Loucy (cell line): Measurements from ENCODE around the gene MIA2.

Experiments
- H2AFZ ChIP-seq: fragments of 200-600 bp; sonication (generic); 2 replicates; pipeline ENCODE4 v1.6.0; 2016; ENCODE audit warnings: antibody characterized with exemption, mild to moderate bottlenecking, low read length, moderate library complexity
- H3F3A ChIP-seq: fragments of 200-600 bp; 2 replicates; pipeline ENCODE4 v1.6.0; 2016; ENCODE audit warnings: antibody characterized with exemption, low read depth, mild to moderate bottlenecking
- H3K27me3 ChIP-seq: fragments of 200-600 bp; sonication (generic); 2 replicates; pipeline ENCODE4 v1.6.1; 2014; ENCODE audit warnings: low read length, mild to moderate bottlenecking; ENCODE audit not compliant: insufficient read depth, poor library complexity, severe bottlenecking
- H3K36me3 ChIP-seq: fragments of 200-600 bp; sonication (generic); 2 replicates; pipeline ENCODE4 v1.6.1; 2016; ENCODE audit warnings: low read length; ENCODE audit not compliant: insufficient read depth
- H3K4me1 ChIP-seq: fragments of 200-600 bp; sonication (generic); 2 replicates; pipeline ENCODE4 v1.5.1; 2014; ENCODE audit warnings: low read length, mild to moderate bottlenecking; ENCODE audit not compliant: insufficient read depth, poor library complexity, severe bottlenecking
- H3K4me2 ChIP-seq: fragments of 200-600 bp; sonication (generic); 2 replicates; pipeline ENCODE4 v1.6.0; 2014; ENCODE audit warnings: antibody characterized with exemption, low read length, low read depth, mild to moderate bottlenecking; ENCODE audit not compliant: poor library complexity, severe bottlenecking
- H3K4me3 ChIP-seq: fragments of 200-600 bp; sonication (generic); 2 replicates; pipeline ENCODE4 v1.5.1; 2014; ENCODE audit warnings: low read length, mild to moderate bottlenecking, mixed read lengths; ENCODE audit not compliant: poor library complexity, severe bottlenecking
- H3K79me2 ChIP-seq: fragments of 200-600 bp; sonication (generic); 2 replicates; pipeline ENCODE4 v1.6.1; 2014; ENCODE audit warnings: low read length; ENCODE audit not compliant: insufficient read depth
- H3K9ac ChIP-seq: fragments of 200-600 bp; sonication (generic); 2 replicates; pipeline ENCODE4 v1.6.0; 2014; ENCODE audit warnings: mild to moderate bottlenecking, low read depth, low read length, moderate library complexity; ENCODE audit not compliant: poor library complexity, severe bottlenecking
- H3K9me2 ChIP-seq: fragments of 200-600 bp; sonication (generic); replicated peaks from 2 replicates; pipeline ENCODE4 v1.6.1; 2016; ENCODE audit warnings: low read depth, low read length, mixed read lengths
- H3K9me3 ChIP-seq: fragments of 200-600 bp; sonication (generic); 2 replicates; pipeline ENCODE4 v1.6.1; 2014; ENCODE audit warnings: mild to moderate bottlenecking, antibody characterized with exemption, low read length, low read depth; ENCODE audit not compliant: insufficient read depth
- H4K20me1 ChIP-seq: fragments of 200-600 bp; sonication (generic); 2 replicates; pipeline ENCODE4 v1.6.0; 2014; ENCODE audit warnings: antibody characterized with exemption, low read length, mild to moderate bottlenecking; ENCODE audit not compliant: insufficient read depth, poor library complexity, severe bottlenecking
- EZH2phosphoT487 ChIP-seq: fragments of 200-600 bp; IDR thresholded peaks from 2 replicates; pipeline ENCODE4 v1.6.1; 2018; ENCODE audit warnings: antibody characterized with exemption, mild to moderate bottlenecking, moderate library complexity, borderline replicate concordance
- TF ChIP-seq, protein P1 (sequence below): fragments of 200-600 bp; sonication (generic); conservative IDR thresholded peaks from 2 replicates; pipeline ENCODE4 v1.5.1; 2014; ENCODE audit warnings: mild to moderate bottlenecking, antibody characterized with exemption, low read length

The MIA2 gene

DNA sequence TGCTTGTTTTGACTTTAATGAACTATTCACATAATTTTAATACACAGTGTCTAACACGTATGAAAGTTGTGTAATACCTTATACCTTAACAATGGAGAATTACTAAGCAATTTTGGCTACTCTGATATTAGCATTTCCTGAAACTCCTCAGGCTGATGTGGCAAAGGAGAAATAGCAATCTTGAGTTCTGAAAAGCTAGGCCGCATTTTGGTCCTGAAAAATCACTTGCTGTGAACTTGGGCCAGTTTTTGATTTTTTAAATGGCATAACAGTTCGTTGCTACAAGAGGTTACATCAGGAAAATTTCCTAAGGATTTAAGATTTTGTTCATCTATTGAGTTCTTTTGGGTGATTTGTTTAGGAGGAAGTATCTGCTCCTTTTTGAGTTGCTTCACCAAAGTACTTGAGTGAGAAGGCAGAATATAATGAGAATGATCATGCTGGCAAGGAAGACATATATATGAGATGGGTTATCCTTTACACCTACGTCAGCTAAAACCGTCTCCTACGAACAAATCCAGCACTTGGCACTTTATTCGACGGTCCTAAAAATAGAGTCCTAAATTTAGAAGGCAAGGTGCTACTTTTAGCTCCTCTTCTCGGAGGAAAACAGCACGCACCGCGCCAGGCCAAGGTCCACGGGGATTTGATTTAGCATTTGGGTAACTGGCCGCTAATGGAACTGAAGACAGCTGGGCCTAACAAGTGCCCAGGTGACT lies 32.2 kb downstream of the MIA2 start:
- H3K27me3 ChIP-seq = no peaks in the 10 kb centered on the region
- no peaks in the 10 kb centered on the region for H3K36me3 ChIP-seq
- peak overlapping the region; percentile 80 for H3K4me3 ChIP-seq
- peaks cover 12% of the 10 kb centered on the region for H4K20me1 ChIP-seq
- TF ChIP-seq EZH2phosphoT487 = no peak
- TF ChIP-seq, protein P1, sequence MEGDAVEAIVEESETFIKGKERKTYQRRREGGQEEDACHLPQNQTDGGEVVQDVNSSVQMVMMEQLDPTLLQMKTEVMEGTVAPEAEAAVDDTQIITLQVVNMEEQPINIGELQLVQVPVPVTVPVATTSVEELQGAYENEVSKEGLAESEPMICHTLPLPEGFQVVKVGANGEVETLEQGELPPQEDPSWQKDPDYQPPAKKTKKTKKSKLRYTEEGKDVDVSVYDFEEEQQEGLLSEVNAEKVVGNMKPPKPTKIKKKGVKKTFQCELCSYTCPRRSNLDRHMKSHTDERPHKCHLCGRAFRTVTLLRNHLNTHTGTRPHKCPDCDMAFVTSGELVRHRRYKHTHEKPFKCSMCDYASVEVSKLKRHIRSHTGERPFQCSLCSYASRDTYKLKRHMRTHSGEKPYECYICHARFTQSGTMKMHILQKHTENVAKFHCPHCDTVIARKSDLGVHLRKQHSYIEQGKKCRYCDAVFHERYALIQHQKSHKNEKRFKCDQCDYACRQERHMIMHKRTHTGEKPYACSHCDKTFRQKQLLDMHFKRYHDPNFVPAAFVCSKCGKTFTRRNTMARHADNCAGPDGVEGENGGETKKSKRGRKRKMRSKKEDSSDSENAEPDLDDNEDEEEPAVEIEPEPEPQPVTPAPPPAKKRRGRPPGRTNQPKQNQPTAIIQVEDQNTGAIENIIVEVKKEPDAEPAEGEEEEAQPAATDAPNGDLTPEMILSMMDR = no peak
- peak overlapping the region; percentile 92 for H3K4me2 ChIP-seq
- no peaks in the 10 kb centered on the region for H3F3A ChIP-seq
- H3K9ac ChIP-seq = peak overlapping the region; percentile 75
- H2AFZ ChIP-seq = peak overlapping the region; percentile 99
- no peaks in the 10 kb centered on the region for H3K9me2 ChIP-seq
- H3K9me3 ChIP-seq = no peaks in the 10 kb centered on the region
- H3K79me2 ChIP-seq = peaks cover 31% of the 10 kb centered on the region
- peaks cover 29% of the 10 kb centered on the region for H3K4me1 ChIP-seq

DNA sequence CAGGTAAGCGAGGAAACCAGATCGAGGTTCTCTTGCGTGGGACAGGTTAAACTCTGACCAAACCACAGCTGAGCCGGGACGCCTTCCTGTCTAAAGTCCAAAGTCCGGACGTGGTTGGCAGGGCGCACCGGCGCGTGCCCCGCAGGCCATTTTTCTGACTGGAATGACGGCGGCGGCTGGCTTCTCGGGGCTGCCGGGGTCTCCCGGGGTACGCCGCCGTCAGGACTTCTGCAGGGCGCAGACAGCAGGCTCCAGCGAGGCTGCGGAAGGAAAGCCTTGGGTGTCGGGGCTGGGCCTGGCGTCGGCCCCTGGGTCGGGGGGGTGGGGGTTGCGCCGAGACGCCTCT lies 32.8 kb downstream of the MIA2 start:
- no peaks in the 10 kb centered on the region for H3K9me2 ChIP-seq
- no peaks in the 10 kb centered on the region for H3K36me3 ChIP-seq
- H3K79me2 ChIP-seq = peaks cover 37% of the 10 kb centered on the region
- peaks cover 4% of the 10 kb centered on the region; the same call in 1 of the 2 replicates for H3K9me3 ChIP-seq
- peak overlapping the region; percentile 92 for H3K4me2 ChIP-seq
- no peaks in the 10 kb centered on the region for H3F3A ChIP-seq
- TF ChIP-seq EZH2phosphoT487 = no peak
- TF ChIP-seq, protein P1 = no peak
- no peaks in the 10 kb centered on the region for H3K27me3 ChIP-seq
- H4K20me1 ChIP-seq = peaks cover 12% of the 10 kb centered on the region
- peak overlapping the region; percentile 80 for H3K4me3 ChIP-seq
- H3K9ac ChIP-seq = peak overlapping the region; percentile 75
- peaks cover 29% of the 10 kb centered on the region for H3K4me1 ChIP-seq
- H2AFZ ChIP-seq = peak overlapping the region; percentile 99

DNA sequence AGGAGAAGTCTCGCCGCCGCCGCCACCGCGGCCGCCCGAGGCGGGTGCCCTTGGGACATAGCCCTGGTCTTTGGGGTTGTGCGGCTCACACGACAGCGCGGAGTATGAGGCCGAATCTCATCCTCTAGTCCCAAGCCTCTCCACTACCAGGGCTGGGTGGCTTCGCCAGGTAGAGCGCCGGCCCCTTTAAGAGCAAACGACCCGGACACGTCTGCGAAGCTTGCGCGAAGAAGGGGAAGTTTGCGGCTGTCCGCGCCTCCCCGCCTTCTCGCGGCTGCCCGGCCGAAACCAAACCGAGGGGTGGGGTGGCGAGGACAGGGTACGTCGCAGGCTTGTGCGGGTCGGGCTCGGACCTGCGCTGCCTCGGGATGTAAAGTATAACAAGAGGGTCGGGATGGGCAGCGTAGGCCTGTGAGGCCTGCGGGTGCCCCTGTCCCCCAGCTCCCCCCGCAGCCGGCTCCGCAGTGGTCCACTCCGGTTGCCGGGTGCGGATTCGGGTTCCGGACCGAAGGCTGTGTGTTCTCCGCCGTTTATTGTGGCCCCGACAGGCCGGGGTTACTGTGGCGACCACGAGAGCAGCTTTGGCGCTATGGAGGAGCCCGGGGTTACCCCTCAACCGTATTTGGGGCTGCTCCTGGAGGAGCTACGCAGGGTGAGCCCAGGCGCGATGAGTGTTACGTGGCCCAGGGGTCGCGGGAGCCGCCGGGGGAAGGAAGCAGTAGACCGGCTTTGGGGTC lies 33.3 kb downstream of the MIA2 start:
- Histone ChIP-seq H2AFZ (peak overlapping the region; percentile 99), H3K27me3 (no peaks in the 10 kb centered on the region), H3K9me3 (peaks cover 6% of the 10 kb centered on the region; the same call in 1 of the 2 replicates)

More for the DNA sequence above, 33.3 kb downstream of the MIA2 start:
- H3F3A ChIP-seq = no peaks in the 10 kb centered on the region
- peaks cover 12% of the 10 kb centered on the region for H4K20me1 ChIP-seq
- H3K9ac ChIP-seq = peak overlapping the region; percentile 75
- H3K36me3 ChIP-seq = no peaks in the 10 kb centered on the region
- H3K4me1 ChIP-seq = peaks cover 29% of the 10 kb centered on the region
- H3K9me2 ChIP-seq = no peaks in the 10 kb centered on the region
- TF ChIP-seq EZH2phosphoT487 = no peak
- TF ChIP-seq, protein P1 = no peak
- peaks cover 42% of the 10 kb centered on the region for H3K79me2 ChIP-seq
- peak overlapping the region; percentile 80 for H3K4me3 ChIP-seq
- peak overlapping the region; percentile 92 for H3K4me2 ChIP-seq
